Endometrial microvascular endothelial cells (primary cell): ENCODE measurements around the gene PMM1. TPM values are rescaled to one million over a fixed set of nuclear protein-coding genes. Genes with fewer than 3 reads are reported as not detected.
"Not testable (repeated sequence)": the region's sequence is repeated elsewhere in the genome, so short reads cannot be mapped to it uniquely, and the experiment has no call there.

Experiments
- in situ Hi-C: cut with HindIII; loops from 2 replicates; pipeline ENCODE4 v1.10.0; 2017; ENCODE audit warnings: low sequenced_read_pairs, low pct_unique_long_range_greater_than_20kb; ENCODE audit errors: inconsistent ontology term
- total RNA-seq: library from RNA; depleted of rRNA; stranded (reverse); fragments of >200 nt; gene quantifications from one replicate; pipeline ENCODE4 v1.2.3, GENCODE V29; 2015; ENCODE audit errors: inconsistent ontology term

PMM1 gene
- total RNA-seq, 1 donor from 2014 or later, result 8.9 TPM

- in situ Hi-C loops, result no loop called here
Measured at GRCh38 chr22:41571786-41572185, 17.9 kb downstream of the PMM1 start.

- in situ Hi-C loops, result no loop called here
Measured at GRCh38 chr22:41570221-41570620, 19.4 kb downstream of the PMM1 start.

GRCh38 chr22:41568811-41569210 lies 20.8 kb downstream of the PMM1 start:
- in situ Hi-C loops, result no loop called here

GRCh38 chr22:41567512-41567768 lies 22.2 kb downstream of the PMM1 start:
- in situ Hi-C loops, result no loop called here

- in situ Hi-C loops, result no loop called here
Measured at GRCh38 chr22:41565403-41566054, 24.1 kb downstream of the PMM1 start.

- in situ Hi-C loops, result no loop called here
Measured at GRCh38 chr22:41564563-41564962, 25.1 kb downstream of the PMM1 start.

- in situ Hi-C loops, result no loop called here
Measured at GRCh38 chr22:41563051-41563711, 26.5 kb downstream of the PMM1 start.

GRCh38 chr22:41562461-41562860 lies 27.2 kb downstream of the PMM1 start:
- in situ Hi-C loops, result no loop called here

GRCh38 chr22:41561788-41562187 lies 27.9 kb downstream of the PMM1 start:
- in situ Hi-C loops, result no loop called here

GRCh38 chr22:41561335-41561734 lies 28.3 kb downstream of the PMM1 start:
- in situ Hi-C loops, result no loop called here

GRCh38 chr22:41560095-41560471 lies 29.6 kb downstream of the PMM1 start:
- in situ Hi-C loops, result no loop called here

GRCh38 chr22:41558241-41558630 lies 31.4 kb downstream of the PMM1 start:
- in situ Hi-C loops, result not testable (repeated sequence)

GRCh38 chr22:41557401-41558240 lies 32.0 kb downstream of the PMM1 start:
- in situ Hi-C loops, result no loop called here

- in situ Hi-C loops, result no loop called here
Measured at GRCh38 chr22:41556561-41556960, 33.1 kb downstream of the PMM1 start.

GRCh38 chr22:41555325-41555982 lies 34.2 kb downstream of the PMM1 start:
- in situ Hi-C loops, result no loop called here

GRCh38 chr22:41551877-41552582 lies 37.6 kb downstream of the PMM1 start:
- in situ Hi-C loops, result no loop called here

- in situ Hi-C loops, result no loop called here
Measured at GRCh38 chr22:41550952-41551491, 38.6 kb downstream of the PMM1 start.

- in situ Hi-C loops, result no loop called here
Measured at GRCh38 chr22:41548830-41549211, 40.8 kb downstream of the PMM1 start.
